ENCODE data around the gene SRP54. TPM values are rescaled to one million over a fixed set of nuclear protein-coding genes. Genes with fewer than 3 reads are reported as not detected.
A peak's percentile ranks its signal among the peaks of the same experiment; 100 is the strongest.

SRP54 gene
- total and polyA plus RNA-seq, 2 donors (not counting 1 experiment from before 2014, with no cell fraction given), result 71.5 to 93.9 TPM

DNA sequence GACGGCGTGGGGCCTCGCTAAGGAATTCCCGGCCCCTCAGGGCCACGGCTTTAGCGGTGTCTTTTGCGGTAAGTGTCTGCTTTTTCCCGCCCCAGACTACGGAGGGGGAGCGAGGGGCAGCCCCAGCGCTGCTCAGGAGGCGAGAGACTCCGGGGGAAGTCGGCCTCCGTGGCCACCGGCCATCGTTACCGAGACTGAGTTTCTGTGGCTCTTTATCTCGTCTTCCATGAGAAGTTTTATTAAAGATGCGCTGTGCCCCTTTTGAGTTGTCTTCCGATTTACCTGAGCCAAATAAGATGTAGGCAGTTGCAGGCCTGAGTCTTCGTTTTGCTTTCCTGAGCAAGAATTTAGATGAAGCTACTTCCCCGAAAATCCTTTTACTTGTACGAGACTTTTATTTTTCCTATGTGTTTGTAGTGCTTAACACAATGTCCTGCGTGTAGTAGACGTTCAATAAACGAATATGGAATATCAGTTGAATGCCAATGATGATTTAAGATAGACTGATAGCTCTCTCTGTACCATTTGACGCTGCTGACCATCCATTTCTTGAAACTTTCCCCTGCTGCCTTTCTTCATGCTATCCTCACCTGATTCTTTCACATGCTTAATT is 462 bp downstream of the SRP54 start:
- H3K27me3 ChIP-seq (ENCODE audit: control insufficient read depth, insufficient read depth, low read length), result no peaks in the 10 kb centered on the region
- H3K4me3 ChIP-seq (replicated peaks in 1 of 4; ENCODE audit: control extremely low read depth in 1 of 4, insufficient read depth in 1 of 4, low read depth in 3 of 4, low read length in 4 of 4), result peak overlapping the region; percentile 66 to 97 (median 82)
- peak overlapping the region; percentile 85 for H3K4me2 ChIP-seq (ENCODE audit: extremely low read depth, insufficient read depth, low read length)
- H4K20me1 ChIP-seq (ENCODE audit: control insufficient read depth, extremely low read depth, insufficient read depth, low read length), result no peaks in the 10 kb centered on the region
- peak in 1 of 2 donors; percentile 13 for DNase-seq (ENCODE audit: low read depth in 2 of 2)
- no peaks in the 10 kb centered on the region for H3K9me3 ChIP-seq (ENCODE audit: control insufficient read depth, insufficient read depth, low read depth, low read length)
- peak overlapping the region; percentile 84 for H3K9ac ChIP-seq (ENCODE audit: insufficient read depth, low read length)
- peak overlapping the region; percentile 33 for H2AFZ ChIP-seq (ENCODE audit: low read length)
- H3K27ac ChIP-seq (ENCODE audit: insufficient read depth, low read length), result peak overlapping the region; percentile 95
- TF ChIP-seq EZH2 (IDR thresholded peaks at IDR 0.05; ENCODE audit: low read length, missing control alignments), result no peak
- TF ChIP-seq, protein P1, sequence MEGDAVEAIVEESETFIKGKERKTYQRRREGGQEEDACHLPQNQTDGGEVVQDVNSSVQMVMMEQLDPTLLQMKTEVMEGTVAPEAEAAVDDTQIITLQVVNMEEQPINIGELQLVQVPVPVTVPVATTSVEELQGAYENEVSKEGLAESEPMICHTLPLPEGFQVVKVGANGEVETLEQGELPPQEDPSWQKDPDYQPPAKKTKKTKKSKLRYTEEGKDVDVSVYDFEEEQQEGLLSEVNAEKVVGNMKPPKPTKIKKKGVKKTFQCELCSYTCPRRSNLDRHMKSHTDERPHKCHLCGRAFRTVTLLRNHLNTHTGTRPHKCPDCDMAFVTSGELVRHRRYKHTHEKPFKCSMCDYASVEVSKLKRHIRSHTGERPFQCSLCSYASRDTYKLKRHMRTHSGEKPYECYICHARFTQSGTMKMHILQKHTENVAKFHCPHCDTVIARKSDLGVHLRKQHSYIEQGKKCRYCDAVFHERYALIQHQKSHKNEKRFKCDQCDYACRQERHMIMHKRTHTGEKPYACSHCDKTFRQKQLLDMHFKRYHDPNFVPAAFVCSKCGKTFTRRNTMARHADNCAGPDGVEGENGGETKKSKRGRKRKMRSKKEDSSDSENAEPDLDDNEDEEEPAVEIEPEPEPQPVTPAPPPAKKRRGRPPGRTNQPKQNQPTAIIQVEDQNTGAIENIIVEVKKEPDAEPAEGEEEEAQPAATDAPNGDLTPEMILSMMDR (conservative IDR thresholded peaks at IDR 0.05 in 1 of 2, IDR thresholded peaks at IDR 0.05 in 1 of 2; ENCODE audit: low read depth in 1 of 2, low read length in 2 of 2), result no peak
- H3K36me3 ChIP-seq (ENCODE audit: control insufficient read depth, insufficient read depth, low read length), result no peaks in the 10 kb centered on the region
- peaks cover 3% of the 10 kb centered on the region for H3K4me1 ChIP-seq (ENCODE audit: control insufficient read depth, extremely low read depth, insufficient read depth, low read length)
- H3K79me2 ChIP-seq (ENCODE audit: control insufficient read depth, insufficient read depth, low read length), result peaks cover 66% of the 10 kb centered on the region

DNA sequence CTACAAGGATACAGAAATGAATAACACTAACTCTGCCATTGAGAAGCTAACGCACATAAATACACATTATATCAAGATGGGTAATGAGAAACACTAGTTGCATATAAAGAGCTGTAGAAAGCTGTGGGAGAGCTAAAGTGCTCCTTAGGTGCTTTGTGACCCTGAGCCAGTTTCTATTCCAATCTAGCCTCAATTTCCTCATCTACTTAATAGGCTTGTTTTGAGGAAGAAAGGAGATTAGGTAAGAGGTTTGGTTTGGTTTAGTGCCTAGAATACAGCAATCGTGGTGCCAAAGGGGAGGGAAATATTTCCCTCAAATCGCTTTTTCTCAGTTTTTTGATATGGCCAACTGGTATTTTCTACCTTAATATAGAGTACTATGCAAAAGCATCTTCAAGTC is 994 bp downstream of the SRP54 start:
- peak overlapping the region; percentile 37 for H3K9ac ChIP-seq (ENCODE audit: insufficient read depth, low read length)
- peak overlapping the region; percentile 66 to 97 (median 82) for H3K4me3 ChIP-seq (replicated peaks in 1 of 4; ENCODE audit: control extremely low read depth in 1 of 4, insufficient read depth in 1 of 4, low read depth in 3 of 4, low read length in 4 of 4)
- H3K4me2 ChIP-seq (ENCODE audit: extremely low read depth, insufficient read depth, low read length), result peak overlapping the region; percentile 85
- H3K27ac ChIP-seq (ENCODE audit: insufficient read depth, low read length), result peak overlapping the region; percentile 95
- TF ChIP-seq, protein P1 (conservative IDR thresholded peaks at IDR 0.05 in 1 of 2, IDR thresholded peaks at IDR 0.05 in 1 of 2; ENCODE audit: low read depth in 1 of 2, low read length in 2 of 2), result no peak
- TF ChIP-seq EZH2 (IDR thresholded peaks at IDR 0.05; ENCODE audit: low read length, missing control alignments), result no peak
- no peaks in the 10 kb centered on the region for H3K36me3 ChIP-seq (ENCODE audit: control insufficient read depth, insufficient read depth, low read length)
- H2AFZ ChIP-seq (ENCODE audit: low read length), result no peak overlapping the region
- H3K79me2 ChIP-seq (ENCODE audit: control insufficient read depth, insufficient read depth, low read length), result peaks cover 66% of the 10 kb centered on the region
- H4K20me1 ChIP-seq (ENCODE audit: control insufficient read depth, extremely low read depth, insufficient read depth, low read length), result no peaks in the 10 kb centered on the region
- H3K9me3 ChIP-seq (ENCODE audit: control insufficient read depth, insufficient read depth, low read depth, low read length), result no peaks in the 10 kb centered on the region
- H3K4me1 ChIP-seq (ENCODE audit: control insufficient read depth, extremely low read depth, insufficient read depth, low read length), result peaks cover 3% of the 10 kb centered on the region
- no peaks in the 10 kb centered on the region for H3K27me3 ChIP-seq (ENCODE audit: control insufficient read depth, insufficient read depth, low read length)
- peak in 1 of 2 donors; percentile 23 for DNase-seq (ENCODE audit: low read depth in 2 of 2)

DNA sequence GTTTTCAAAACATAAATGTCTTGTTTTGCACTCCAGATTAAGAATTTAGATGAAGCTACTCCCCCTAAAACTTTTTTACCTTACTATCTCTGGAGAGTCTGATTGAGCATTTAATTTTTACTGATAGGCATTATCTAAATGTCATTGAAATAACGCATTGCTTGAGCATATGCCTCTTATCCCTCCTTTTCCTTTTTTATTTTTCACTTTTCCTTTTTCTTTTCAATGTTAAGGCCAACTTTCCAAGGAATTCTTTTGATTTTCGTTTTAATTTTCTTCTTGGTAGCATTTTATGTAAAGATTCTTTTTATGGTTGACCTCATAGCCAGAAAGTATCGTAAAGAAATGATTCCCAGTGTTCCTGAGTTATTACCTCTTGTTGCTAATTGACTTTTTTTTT is 2.9 kb downstream of the SRP54 start:
- Histone ChIP-seq H3K4me3 (replicated peaks in 1 of 4; ENCODE audit: control extremely low read depth in 1 of 4, insufficient read depth in 1 of 4, low read depth in 3 of 4, low read length in 4 of 4) (peak overlapping the region in 1 of 4 experiments; percentile 25), H3K4me1 (ENCODE audit: control insufficient read depth, extremely low read depth, insufficient read depth, low read length) (peaks cover 3% of the 10 kb centered on the region), H4K20me1 (ENCODE audit: control insufficient read depth, extremely low read depth, insufficient read depth, low read length) (no peaks in the 10 kb centered on the region), H3K9ac (ENCODE audit: insufficient read depth, low read length) (no peak overlapping the region), H3K36me3 (ENCODE audit: control insufficient read depth, insufficient read depth, low read length) (no peaks in the 10 kb centered on the region), H3K4me2 (ENCODE audit: extremely low read depth, insufficient read depth, low read length) (no peak overlapping the region), H3K27me3 (ENCODE audit: control insufficient read depth, insufficient read depth, low read length) (no peaks in the 10 kb centered on the region), H3K9me3 (ENCODE audit: control insufficient read depth, insufficient read depth, low read depth, low read length) (no peaks in the 10 kb centered on the region), H3K27ac (ENCODE audit: insufficient read depth, low read length) (no peak overlapping the region), H3K79me2 (ENCODE audit: control insufficient read depth, insufficient read depth, low read length) (peaks cover 77% of the 10 kb centered on the region), H2AFZ (ENCODE audit: low read length) (no peak overlapping the region)
- TF ChIP-seq, protein P1 (conservative IDR thresholded peaks at IDR 0.05 in 1 of 2, IDR thresholded peaks at IDR 0.05 in 1 of 2; ENCODE audit: low read depth in 1 of 2, low read length in 2 of 2), result no peak
- TF ChIP-seq EZH2 (IDR thresholded peaks at IDR 0.05; ENCODE audit: low read length, missing control alignments), result no peak
- DNase-seq (ENCODE audit: low read depth in 2 of 2), result no peak

Data from fibroblast of lung (primary cell).